Embryonic facial prominence (tissue), 1 donor: ENCODE results near the gene ASF1B.
"Not testable (repeated sequence)": the region's sequence is repeated elsewhere in the genome, so short reads cannot be mapped to it uniquely, and the experiment has no call there.

Source experiments
- DNase-seq: peaks from one replicate; pipeline ENCODE4 v3.0.0-alpha.2; 2016; ENCODE audit errors: extremely low spot score

ASF1B gene

GRCh38 chr19:14160017-14160703 lies 23.8 kb upstream of the ASF1B start:
- no peak for DNase-seq

DNA sequence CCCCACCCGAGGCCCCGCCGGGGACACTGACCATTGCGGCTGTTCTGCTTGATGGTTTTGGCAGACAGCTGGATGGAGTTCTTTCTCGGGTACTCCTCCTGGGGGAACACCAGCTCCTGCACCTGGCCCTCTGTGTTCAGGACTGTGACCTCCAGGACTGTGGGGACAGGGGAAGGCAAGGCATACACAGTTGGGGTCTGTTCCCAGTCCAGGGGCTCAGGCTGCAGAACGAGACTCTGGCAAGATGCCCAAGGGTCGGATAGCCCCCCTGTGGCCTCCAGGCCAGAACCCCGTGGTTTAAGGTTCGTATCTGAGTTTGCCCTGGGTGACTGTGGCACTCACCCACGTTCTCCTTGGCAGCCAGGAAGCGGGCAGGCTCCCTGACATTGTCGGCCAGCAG lies 22.7 kb upstream of the ASF1B start:
- DNase-seq: no peak

DNA sequence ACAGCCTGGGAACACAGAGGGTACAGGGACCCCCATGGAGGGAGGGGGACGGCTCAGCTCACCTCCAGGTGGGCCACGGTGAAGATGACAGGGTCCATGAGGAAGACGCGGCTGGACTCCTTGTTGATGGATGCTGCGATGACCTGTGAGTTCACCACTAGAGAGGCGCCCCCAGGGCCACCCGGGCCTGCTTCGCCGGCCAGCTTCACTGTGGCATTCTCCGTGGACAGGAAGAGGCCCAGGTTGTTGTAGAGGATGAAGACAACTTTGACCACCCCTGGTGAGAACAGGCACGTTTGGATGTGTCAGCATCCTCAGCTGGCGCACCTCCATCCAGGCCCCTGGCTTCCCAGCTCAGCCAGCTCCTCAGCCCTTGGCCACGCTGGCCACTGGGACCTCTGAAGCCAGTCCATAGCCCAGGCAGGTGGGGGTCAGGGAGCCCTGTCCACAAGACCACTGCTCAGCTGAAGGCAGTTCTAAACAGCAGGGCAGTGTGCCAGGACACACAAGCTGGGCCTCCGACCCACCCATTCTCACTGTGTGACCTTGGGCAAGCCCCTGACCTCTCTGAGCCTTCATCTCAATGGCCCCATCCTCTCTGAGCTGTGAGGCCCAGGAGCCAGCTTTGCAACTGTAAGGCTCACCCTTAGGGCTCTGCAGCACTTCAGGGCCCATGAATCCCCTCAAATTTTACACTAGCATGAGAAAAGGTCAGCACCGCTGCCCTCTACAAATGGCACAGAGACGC lies 22.1 kb upstream of the ASF1B start:
- DNase-seq: no peak

GRCh38 chr19:14156971-14157717 lies 20.8 kb upstream of the ASF1B start:
- DNase-seq: no peak

DNA sequence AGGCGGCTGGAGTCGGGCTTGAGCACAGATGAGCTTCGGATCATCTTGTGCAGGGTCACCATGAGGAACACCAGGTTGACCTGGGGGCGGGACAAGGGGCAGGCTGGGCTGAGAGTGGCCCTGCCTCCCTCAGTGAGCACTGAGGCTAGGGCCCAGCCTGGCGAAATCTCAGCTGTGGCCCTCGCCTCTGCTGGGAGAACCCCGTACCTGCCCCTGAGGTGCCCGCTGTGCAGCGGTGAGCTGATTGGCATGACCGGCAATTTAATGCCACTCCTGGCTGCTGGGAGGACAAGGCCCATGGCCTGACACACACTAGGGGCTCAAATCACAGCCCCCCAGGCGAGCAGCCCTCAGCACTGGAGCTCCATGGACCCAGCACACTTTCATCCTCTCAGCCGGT lies 19.7 kb upstream of the ASF1B start:
- no peak for DNase-seq

DNA sequence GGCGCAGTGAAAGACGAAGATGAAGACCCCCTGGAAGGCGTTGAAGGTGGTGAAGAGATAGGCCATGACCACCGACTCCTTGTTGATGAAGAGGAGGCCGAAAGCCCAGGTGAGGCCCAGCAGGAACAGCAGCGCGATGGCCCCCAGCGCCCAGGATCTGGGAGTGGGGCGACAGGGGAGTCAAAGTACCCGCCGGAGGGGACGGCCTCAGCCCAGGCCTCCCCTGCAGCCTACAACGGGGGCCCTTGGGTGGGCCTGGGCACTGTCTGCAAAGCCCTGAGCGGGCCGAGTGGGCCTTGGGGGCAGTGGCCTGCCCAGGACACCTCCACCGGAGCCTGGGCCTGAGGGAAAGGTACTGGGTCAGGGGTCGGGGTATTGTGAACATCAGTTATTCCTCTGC lies 19.0 kb upstream of the ASF1B start:
- no peak for DNase-seq

DNA sequence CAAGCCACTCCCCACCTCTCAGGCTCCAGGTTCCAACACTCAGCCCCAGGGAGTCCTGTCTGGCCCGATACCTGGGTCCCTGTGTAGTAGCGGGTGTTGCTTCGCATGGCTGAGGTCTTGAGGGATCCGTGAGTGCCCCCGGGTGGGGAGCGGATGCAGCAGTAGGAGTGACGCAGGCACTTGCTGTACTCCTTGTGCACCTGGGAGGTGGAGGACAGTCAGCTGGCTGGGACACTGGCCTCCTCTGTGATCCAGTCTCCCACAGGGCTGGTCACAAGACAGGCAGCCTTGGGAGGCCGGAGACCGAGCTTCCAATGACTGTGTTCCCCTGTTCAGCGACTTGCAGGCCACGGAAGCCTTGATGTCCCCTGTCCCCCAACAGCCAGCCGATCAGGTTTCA lies 16.3 kb upstream of the ASF1B start:
- DNase-seq: no peak

DNA sequence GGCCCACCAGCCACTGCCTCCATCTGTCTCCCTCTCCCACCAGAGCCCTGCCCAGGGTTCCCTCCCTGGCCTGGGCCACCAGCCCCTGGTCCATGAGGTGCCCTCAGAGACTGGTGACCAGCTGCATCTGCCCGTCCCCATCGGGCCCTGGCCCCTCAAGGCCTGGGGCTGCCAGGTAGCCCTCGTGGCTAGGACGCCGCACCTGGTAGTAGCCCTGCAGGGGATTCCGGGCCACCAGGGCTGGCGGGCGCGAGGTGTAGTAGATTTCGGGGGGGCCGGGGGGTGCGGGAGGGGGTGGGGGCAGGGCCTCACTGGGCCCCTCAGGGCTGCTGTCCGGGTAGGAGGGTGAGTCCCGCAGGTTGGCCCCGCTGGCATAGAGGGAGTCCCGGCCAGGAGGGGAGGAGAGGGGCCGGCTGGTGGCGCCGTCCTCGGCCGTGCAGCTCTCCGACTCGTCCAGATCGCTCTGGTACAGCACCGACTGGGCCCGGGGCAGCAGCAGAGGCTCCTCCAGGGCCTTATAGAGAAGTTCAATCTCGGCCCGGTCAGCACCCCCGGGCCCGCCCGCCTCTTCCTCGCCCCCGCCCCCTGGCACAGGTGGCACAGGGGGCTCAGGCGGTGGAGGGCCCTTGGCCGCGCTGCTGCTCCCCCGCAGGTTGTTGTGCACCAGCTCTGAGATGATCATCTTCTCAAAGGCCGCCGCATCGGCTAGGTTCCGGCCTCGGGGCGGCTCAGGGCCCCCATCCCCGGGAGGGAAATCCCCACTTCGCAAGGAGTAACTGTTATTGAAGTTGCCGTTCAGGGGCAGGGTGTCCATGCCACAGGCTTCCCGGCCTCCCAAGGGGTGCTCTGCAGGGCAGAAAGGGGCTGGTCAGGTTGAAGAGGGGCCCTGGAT lies 14.6 kb upstream of the ASF1B start:
- DNase-seq: no peak

DNA sequence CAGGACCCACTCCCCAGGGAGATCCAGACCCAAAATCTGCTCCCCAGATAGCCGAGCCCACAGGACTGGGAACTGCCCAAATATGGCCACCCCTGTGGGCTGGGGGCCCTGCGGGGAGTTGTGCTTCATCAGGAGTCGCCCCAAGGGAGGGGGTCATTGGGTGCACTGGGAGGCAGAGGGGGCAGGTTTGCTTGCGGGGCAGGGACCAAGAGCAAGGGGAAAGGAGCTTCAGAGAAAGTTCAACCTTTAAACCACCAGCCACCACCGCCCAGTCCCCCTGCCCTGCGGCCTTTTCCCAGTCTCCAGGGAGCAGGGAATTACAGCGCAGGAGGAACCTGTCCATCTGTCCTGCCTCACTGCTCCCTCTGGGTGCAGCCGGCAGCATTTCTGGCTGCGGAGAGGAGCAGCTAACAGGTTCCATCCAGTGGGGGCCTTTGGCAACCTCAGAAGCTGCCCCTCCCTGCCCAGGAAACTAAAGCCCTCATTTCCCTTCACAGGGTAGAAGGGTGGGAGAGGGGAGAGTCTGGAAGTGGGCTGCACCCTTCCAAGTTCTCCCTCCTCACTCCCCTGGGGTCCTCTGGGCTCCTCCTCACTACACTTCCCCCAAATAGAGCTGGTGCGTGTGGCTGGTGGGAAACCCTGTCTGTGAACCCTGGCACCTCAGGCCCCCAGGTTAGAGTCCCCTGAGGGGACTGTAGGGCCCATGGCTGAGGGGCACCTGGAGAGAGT lies 13.8 kb upstream of the ASF1B start:
- DNase-seq: no peak

- DNase-seq: no peak
Measured at GRCh38 chr19:14149509-14149994, 13.2 kb upstream of the ASF1B start.

DNA sequence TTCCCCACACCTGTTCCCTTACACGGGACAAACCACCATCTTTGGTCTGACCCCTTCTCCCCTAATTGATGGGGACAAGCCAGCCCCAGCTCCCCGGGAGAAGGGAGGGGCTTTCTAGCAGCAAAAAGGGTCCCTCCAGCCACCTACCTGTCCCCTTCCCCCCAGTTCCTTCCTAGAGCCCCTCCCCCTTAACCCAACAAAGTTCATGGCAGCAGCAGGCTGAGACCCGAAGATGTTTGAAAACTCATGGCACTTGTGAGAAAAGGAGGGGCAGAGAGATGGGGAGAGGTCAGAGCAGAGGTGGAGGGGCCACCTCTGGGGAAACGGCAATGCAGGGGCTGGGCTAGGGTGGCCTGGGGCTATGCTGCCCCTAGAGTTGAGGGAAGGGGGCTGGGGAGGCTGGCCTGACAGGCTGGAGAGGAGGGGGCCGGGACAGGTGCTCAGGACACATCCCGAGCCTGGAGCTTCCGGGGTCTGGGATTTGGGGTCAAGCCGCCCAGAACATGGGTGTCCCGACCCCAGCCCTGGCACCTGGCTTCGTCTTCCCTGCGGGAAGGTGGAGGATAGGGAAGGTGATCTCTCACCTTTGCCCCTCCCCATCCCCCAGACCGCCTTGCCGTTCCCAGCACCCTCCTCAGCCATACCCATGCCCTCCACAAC lies 12.5 kb upstream of the ASF1B start:
- no peak for DNase-seq

GRCh38 chr19:14147797-14148605 lies 11.6 kb upstream of the ASF1B start:
- no peak for DNase-seq

- no peak for DNase-seq
Measured at GRCh38 chr19:14146789-14147216, 10.4 kb upstream of the ASF1B start.

- not testable (repeated sequence) for DNase-seq
Measured at GRCh38 chr19:14146169-14146568, 9.8 kb upstream of the ASF1B start.

DNA sequence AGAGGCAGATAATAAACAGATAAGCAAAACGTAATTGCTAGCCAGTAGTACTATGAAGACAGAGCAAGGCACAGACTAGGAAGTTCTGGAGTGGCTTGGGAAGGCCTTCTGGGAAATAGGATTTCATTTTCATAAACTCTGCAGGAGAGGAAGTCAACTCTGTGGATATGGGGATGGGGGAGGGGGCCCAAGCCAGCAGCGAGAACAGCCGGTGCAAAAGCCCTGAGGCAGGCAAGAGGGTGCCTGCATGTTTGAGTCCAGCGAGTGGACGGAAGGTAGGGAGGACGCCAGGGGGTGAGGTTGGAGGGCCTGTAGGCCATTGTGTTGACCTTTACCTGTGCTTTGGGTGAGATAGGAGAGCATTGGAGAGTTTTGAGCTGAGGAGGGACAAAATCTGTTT lies 9.0 kb upstream of the ASF1B start:
- no peak for DNase-seq

DNA sequence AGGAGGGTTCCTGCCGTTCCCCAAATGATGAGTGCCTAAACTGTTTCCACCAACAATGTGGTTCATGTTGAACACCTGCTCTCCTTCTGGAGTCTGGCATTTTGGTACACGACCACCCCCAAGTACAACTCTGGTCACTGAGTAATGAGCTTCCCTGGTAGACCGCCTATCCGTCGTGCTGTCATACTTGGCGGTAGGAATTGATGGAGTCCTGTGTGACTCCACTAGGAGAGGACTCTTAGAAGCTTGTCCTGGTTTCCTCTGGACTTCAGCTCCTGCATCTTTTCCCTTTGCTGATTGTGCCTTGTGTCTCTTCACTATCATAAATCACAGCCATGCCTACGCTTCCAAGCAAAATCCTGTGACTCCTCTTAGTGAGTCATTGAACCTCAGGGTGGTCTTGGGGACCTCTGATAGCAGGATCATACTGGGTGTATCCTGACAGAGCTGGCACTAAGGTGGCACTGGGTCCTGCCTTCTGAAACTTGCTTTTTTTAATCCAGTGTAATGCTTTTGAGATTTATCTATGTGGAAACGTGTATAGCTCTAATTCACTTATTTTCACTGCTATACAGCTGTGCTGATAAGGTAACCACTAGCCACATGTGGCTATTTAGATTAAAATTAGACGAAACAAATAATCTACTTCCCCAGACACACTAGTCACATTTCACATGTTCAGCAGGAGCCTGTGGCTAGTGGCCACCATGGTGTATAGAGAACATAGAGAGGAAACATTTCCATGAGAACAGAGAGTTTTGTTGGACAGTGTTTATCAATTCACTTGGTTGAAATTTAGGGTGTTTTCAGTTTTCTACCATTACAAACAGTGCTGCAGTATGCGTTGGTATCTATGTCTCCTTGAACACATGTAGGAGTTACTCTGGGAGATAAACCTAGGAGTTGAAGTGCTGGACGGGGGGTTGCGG lies 6.1 kb upstream of the ASF1B start:
- DNase-seq: no peak

DNA sequence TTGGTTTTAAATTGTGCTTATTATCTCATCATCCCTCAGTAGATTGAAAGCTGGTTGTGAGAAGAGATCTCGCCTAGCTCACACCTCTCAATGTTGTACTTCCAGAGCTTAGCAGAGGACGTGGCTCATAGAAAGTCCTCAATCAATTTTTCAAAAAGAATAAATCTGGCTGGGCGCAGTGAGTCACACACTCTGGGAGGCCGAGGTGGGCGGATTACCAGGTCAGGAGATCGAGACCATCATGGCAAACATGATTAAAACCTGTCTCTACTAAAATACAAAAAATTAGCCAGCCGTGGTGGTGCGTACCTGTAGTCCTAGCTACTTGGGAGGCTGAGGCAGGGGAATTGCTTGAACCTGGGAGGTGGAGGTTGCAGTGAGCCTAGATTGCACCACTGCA lies 4.7 kb upstream of the ASF1B start:
- no peak for DNase-seq

DNA sequence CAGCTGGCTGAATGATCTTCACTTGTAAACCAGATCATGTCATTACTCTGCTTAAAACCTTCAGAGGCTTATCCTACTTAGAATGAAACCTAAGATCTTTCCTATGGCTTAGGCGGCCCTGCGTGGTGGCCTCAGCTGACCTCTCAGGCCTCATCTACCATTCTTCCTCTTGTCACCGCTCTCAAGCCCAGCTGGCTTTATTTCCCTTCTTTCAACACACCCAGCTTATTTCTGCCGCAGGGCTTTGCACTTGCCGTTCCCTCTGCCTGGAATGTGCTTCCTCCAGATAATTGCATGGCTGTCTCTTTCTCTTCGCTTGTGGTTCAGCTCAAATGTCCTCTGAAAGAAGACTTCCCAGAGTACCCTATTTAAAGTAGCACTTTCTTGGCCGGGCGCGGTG lies 3.6 kb upstream of the ASF1B start:
- DNase-seq: no peak
